ENCODE measurements around the gene PTPRJ. TPM values are rescaled to one million over a fixed set of nuclear protein-coding genes. Genes with fewer than 3 reads are reported as not detected.

The PTPRJ gene
- total RNA-seq, 2 donors from 2014 or later, result 26.5 to 37.4 TPM

DNA sequence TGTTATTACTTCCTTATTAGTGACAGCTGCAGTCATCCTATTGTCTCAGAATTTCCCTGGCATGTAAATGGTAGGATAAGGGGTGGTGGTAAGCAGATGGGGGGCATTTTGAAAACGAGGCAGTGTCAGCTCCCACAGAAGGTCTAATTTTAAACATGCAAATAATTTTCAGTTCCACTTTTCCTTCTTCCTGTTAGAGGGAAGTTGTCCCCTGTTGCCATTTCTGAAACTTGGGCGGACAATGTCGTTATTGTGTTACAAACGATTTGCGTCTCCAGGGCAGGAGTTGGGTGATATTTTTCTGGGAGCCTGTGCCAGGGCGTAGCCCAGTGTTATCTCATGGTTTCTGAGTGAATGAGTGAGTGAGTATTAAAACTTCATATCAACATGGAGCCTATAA, 7.4 kb downstream of the PTPRJ start:
- WGBS, 2 experiments (ENCODE audit: insufficient coverage in 1 of 2, insufficient read length in 1 of 2), result 83 to 90% methylated on average over 1 to 6 of the region's 6 CpGs
- no peaks in the 10 kb centered on the region for H3K36me3 ChIP-seq (ENCODE audit: control insufficient read depth, insufficient read depth, low read length)
- H3K9me3 ChIP-seq (ENCODE audit: control insufficient read depth, low read length), result no peaks in the 10 kb centered on the region
- no peaks in the 10 kb centered on the region for H3K9me3 Mint-ChIP-seq
- H3K36me3 Mint-ChIP-seq (ENCODE audit: low read depth), result peaks cover 9% of the 10 kb centered on the region
- TF ChIP-seq, protein P1, sequence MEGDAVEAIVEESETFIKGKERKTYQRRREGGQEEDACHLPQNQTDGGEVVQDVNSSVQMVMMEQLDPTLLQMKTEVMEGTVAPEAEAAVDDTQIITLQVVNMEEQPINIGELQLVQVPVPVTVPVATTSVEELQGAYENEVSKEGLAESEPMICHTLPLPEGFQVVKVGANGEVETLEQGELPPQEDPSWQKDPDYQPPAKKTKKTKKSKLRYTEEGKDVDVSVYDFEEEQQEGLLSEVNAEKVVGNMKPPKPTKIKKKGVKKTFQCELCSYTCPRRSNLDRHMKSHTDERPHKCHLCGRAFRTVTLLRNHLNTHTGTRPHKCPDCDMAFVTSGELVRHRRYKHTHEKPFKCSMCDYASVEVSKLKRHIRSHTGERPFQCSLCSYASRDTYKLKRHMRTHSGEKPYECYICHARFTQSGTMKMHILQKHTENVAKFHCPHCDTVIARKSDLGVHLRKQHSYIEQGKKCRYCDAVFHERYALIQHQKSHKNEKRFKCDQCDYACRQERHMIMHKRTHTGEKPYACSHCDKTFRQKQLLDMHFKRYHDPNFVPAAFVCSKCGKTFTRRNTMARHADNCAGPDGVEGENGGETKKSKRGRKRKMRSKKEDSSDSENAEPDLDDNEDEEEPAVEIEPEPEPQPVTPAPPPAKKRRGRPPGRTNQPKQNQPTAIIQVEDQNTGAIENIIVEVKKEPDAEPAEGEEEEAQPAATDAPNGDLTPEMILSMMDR (conservative IDR thresholded peaks at IDR 0.05), result no peak
- no peak overlapping the region for H3K4me3 Mint-ChIP-seq
- no peak overlapping the region for H3K27ac Mint-ChIP-seq
- no peaks in the 10 kb centered on the region for H3K27me3 Mint-ChIP-seq (ENCODE audit: insufficient read depth)
- H3K4me1 ChIP-seq (ENCODE audit: control insufficient read depth, insufficient read depth, low read length), result peaks cover 12% of the 10 kb centered on the region
- H3K4me3 ChIP-seq (ENCODE audit: low read length), result no peak overlapping the region
- DNase-seq, result no peak
- H3K27me3 ChIP-seq (ENCODE audit: control insufficient read depth, insufficient read depth, low read length, poor library complexity, severe bottlenecking), result no peaks in the 10 kb centered on the region
- H3K4me1 Mint-ChIP-seq, result peaks cover 44% of the 10 kb centered on the region
- H3K9ac ChIP-seq (ENCODE audit: extremely low read depth, low read length, poor library complexity, severe bottlenecking), result no peak overlapping the region
- no peak overlapping the region for H3K27ac ChIP-seq (ENCODE audit: low read depth, low read length)

DNA sequence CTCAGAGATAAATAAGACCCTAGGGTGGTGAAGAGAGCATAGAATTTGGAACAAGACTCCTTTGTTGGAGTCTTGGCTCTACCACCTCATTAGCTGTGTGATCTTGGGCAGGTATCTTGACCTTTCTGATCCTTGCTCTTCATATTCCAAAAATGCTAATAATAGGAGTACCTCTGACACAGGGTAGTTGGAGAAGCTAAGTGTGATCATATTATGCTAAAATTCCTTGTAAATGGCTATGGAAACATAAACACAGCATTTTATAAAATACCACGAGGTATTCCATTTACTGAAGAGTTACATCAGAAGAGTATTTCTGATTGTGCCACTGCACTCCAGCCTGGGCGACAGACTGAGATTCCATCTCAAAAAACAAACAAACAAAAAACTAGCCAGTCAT, 9.4 kb downstream of the PTPRJ start:
- WGBS, 2 experiments (ENCODE audit: insufficient coverage in 1 of 2, insufficient read length in 1 of 2), result 92% methylated on average over 2 of the region's 2 CpGs; no CpG with 5 or more reads in 1 of the 2 experiments

DNA sequence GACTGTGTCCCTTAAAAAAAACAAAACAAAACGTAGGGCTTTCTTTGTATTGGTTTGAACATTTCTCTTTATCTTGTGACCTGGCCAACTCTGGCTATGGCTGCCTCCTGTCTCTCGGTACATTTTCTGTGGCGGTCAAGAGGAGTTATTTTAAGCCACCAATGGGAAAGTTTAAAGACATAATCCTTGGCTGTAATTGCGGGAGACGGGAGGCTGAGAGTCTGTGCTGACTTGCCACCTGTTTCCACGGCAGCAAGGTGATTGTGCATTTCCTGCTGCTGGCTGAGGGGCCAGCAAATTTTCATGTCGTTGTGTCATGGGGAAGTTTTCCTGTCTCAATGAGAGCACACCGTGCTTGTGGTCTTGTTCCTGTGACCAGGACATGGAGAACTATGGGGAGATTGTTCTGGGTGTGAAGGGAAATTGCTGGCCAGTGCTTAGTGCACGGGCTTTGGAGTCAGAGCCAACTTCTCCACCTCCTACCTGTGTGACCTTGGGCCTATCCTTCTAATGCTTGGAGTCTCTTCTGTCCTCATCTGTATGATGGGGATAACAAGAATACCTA, 11.0 kb downstream of the PTPRJ start:
- Histone ChIP-seq H3K9me3 (ENCODE audit: control insufficient read depth, low read length) (no peaks in the 10 kb centered on the region), H3K4me1 (ENCODE audit: control insufficient read depth, insufficient read depth, low read length) (peaks cover 11% of the 10 kb centered on the region), H3K27me3 (ENCODE audit: control insufficient read depth, insufficient read depth, low read length, poor library complexity, severe bottlenecking) (no peaks in the 10 kb centered on the region), H3K36me3 (ENCODE audit: control insufficient read depth, insufficient read depth, low read length) (no peaks in the 10 kb centered on the region), H3K9ac (ENCODE audit: extremely low read depth, low read length, poor library complexity, severe bottlenecking) (no peak overlapping the region), H3K27ac (ENCODE audit: low read depth, low read length) (no peak overlapping the region), H3K4me3 (ENCODE audit: low read length) (no peak overlapping the region)
- TF ChIP-seq, protein P1 (conservative IDR thresholded peaks at IDR 0.05), result peak; percentile 8
- 52 to 61% methylated on average over 3 to 8 of the region's 9 CpGs for WGBS, 2 experiments (ENCODE audit: insufficient coverage in 1 of 2, insufficient read length in 1 of 2)
- peak; percentile 79 for DNase-seq
- Mint-ChIP-seq H3K36me3 (ENCODE audit: low read depth) (peaks cover 5% of the 10 kb centered on the region), H3K9me3 (no peaks in the 10 kb centered on the region), H3K27ac (peak overlapping the region; percentile 87), H3K4me1 (peaks cover 36% of the 10 kb centered on the region), H3K27me3 (ENCODE audit: insufficient read depth) (no peaks in the 10 kb centered on the region), H3K4me3 (no peak overlapping the region)

More for the DNA sequence above, 9.4 kb downstream of the PTPRJ start:
- H3K4me1 ChIP-seq (ENCODE audit: control insufficient read depth, insufficient read depth, low read length), result peaks cover 6% of the 10 kb centered on the region
- Mint-ChIP-seq H3K27me3 (ENCODE audit: insufficient read depth) (no peaks in the 10 kb centered on the region), H3K4me1 (peaks cover 31% of the 10 kb centered on the region), H3K9me3 (no peaks in the 10 kb centered on the region), H3K27ac (no peak overlapping the region), H3K36me3 (ENCODE audit: low read depth) (peaks cover 5% of the 10 kb centered on the region), H3K4me3 (no peak overlapping the region)
- H3K27ac ChIP-seq (ENCODE audit: low read depth, low read length), result no peak overlapping the region
- TF ChIP-seq, protein P1 (conservative IDR thresholded peaks at IDR 0.05), result no peak
- no peak for DNase-seq
- no peaks in the 10 kb centered on the region for H3K27me3 ChIP-seq (ENCODE audit: control insufficient read depth, insufficient read depth, low read length, poor library complexity, severe bottlenecking)
- H3K9ac ChIP-seq (ENCODE audit: extremely low read depth, low read length, poor library complexity, severe bottlenecking), result no peak overlapping the region
- H3K4me3 ChIP-seq (ENCODE audit: low read length), result no peak overlapping the region
- H3K9me3 ChIP-seq (ENCODE audit: control insufficient read depth, low read length), result no peaks in the 10 kb centered on the region
- no peaks in the 10 kb centered on the region for H3K36me3 ChIP-seq (ENCODE audit: control insufficient read depth, insufficient read depth, low read length)

Data from endodermal cell (in vitro differentiated cells).